Thyroid gland (tissue), 4 donors: ENCODE data around the gene PCBP3. TPM values are rescaled to one million over a fixed set of nuclear protein-coding genes. Genes with fewer than 3 reads are reported as not detected.
"Not testable (repeated sequence)": the region's sequence is repeated elsewhere in the genome, so short reads cannot be mapped to it uniquely, and the experiment has no call there.

Experiments
- DNase-seq, 2 donors: peaks; one replicate each; pipeline ENCODE4 v3.0.0-alpha.2; 2019
- H3K27ac ChIP-seq, 3 donors: fragments of 200-600 bp; sonication (generic); 1 replicate in 2 of 3; 2 replicates in 1 of 3; pipeline ENCODE4 v1.5.1; 2016 to 2019; ENCODE audit warnings: mild to moderate bottlenecking in 1 of 3, moderate library complexity in 1 of 3
- H3K27me3 ChIP-seq: fragments of 200-600 bp; sonication (generic); one replicate; pipeline ENCODE4 v1.5.1; 2019
- H3K36me3 ChIP-seq, 2 donors: fragments of 200-600 bp; sonication (generic); one replicate each; pipeline ENCODE4 v1.5.1; 2016 to 2019
- H3K4me1 ChIP-seq, 2 donors: fragments of 200-600 bp; sonication (generic); one replicate each; pipeline ENCODE4 v1.5.1; 2017 to 2019
- H3K4me3 ChIP-seq, 3 donors: fragments of 200-600 bp; sonication (generic); replicated peaks in 1 of 3; 1 replicate in 2 of 3; 2 replicates in 1 of 3; pipeline ENCODE4 v1.5.1; 2016; ENCODE audit warnings: mild to moderate bottlenecking in 1 of 3
- H3K9me3 ChIP-seq: fragments of 200-600 bp; sonication (generic); one replicate; pipeline ENCODE4 v1.5.1; 2017
- POLR2A ChIP-seq, 2 donors: fragments of 450-650 bp; IDR thresholded peaks; one replicate each; pipeline ENCODE4 v1.6.1; 2017; ENCODE audit warnings: antibody characterized with exemption in 2 of 2, mild to moderate bottlenecking in 2 of 2, moderate library complexity in 1 of 2
- WGBS, 2 donors: methylation state at CpG; one replicate each; pipeline ENCODE4 v1.1.5; 2017; 5-methylcytosine and 5-hydroxymethylcytosine counted together
- intact Hi-C: fragments of 100-400 bp; cut with DNase I; formaldehyde crosslinking; loops from one replicate; pipeline ENCODE4 v1.15.1; 2023
- total RNA-seq, 4 donors: library from RNA; depleted of rRNA; stranded (reverse); fragments of >200 nt; gene quantifications; one replicate each; pipeline ENCODE4 v1.2.3, GENCODE V29; 2016
- TF ChIP-seq, protein P1 (sequence below), 6 experiments: fragments of 200-600 bp in 3 of 6; fragments of 450-650 bp in 3 of 6; sonication (generic) in 3 of 6; IDR thresholded peaks; one replicate each; pipeline ENCODE4 v1.5.1; 2016 to 2019; ENCODE audit warnings: antibody characterized with exemption in 6 of 6, mild to moderate bottlenecking in 2 of 6, inconsistent platforms in 1 of 6, moderate library complexity in 1 of 6

Gene PCBP3
- total RNA-seq, 4 donors from 2014 or later: 0.33 to 0.98 (median 0.54) TPM; not detected in 1

DNA sequence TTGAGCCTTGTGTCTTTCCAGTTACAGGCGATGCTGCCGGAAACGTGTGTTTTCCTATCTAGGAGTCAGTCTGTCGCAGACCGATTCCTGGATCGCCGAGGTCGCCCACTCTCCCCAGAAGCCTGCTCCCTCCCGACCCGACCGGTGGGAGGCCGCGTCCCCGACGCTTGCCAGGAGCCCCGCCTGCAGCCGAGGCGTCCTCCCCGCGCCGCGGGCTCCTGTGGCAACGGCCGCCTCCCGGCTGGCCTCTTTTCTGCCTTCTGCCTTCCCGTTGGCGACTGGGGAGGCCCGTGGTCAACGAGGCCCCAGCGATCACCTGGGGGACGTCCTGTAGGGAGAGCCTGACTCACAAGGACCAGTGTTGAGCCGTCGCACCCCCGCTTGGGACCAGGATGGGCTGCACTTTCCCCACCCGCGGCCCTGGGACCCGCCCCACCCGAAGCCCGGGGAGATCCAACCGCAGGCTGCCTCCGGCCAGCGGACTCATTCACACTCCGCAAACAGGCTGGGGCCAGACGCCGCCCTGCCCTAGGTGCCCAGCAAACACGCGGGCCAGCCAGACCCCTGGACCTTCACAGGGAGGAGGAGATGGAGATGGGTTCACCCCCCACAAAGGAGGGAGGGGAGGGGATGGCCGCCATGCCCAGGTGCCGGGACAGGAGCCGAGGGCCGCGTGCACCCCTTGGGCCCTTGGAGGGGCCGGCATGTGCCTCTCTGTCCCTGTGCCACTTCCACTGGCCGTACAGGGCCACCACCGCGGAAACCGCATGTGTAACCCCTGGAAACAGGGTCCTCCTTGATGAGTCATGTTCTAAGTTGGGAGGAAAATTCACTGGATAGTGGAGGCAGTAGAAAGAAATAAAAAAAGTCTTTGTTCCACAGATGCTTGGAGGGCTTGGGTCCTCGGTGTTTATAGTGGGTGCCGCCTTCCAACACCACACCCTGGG, 330.8 kb downstream of the PCBP3 start:
- Histone ChIP-seq H3K4me1 (peaks cover 8 to 60% of the 10 kb centered on the region in 2 donors), H3K9me3 (no peaks in the 10 kb centered on the region), H3K36me3 (no peaks in the 10 kb centered on the region), H3K27ac (peak overlapping the region; percentile 64 to 80 (median 74)), H3K4me3 (peak overlapping the region; percentile 37 to 59 (median 41)), H3K27me3 (no peaks in the 10 kb centered on the region)
- intact Hi-C loops: loop anchor here (5.0 kb wide), 1 partner anchor 253 kb away; the partner anchor contains the start of gene LSS
- TF ChIP-seq POLR2A (IDR thresholded peaks at IDR 0.05): peak in 1 of 2 donors; percentile 29
- TF ChIP-seq, protein P1, sequence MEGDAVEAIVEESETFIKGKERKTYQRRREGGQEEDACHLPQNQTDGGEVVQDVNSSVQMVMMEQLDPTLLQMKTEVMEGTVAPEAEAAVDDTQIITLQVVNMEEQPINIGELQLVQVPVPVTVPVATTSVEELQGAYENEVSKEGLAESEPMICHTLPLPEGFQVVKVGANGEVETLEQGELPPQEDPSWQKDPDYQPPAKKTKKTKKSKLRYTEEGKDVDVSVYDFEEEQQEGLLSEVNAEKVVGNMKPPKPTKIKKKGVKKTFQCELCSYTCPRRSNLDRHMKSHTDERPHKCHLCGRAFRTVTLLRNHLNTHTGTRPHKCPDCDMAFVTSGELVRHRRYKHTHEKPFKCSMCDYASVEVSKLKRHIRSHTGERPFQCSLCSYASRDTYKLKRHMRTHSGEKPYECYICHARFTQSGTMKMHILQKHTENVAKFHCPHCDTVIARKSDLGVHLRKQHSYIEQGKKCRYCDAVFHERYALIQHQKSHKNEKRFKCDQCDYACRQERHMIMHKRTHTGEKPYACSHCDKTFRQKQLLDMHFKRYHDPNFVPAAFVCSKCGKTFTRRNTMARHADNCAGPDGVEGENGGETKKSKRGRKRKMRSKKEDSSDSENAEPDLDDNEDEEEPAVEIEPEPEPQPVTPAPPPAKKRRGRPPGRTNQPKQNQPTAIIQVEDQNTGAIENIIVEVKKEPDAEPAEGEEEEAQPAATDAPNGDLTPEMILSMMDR (IDR thresholded peaks at IDR 0.05): no peak
- peak; percentile 34 to 37 for DNase-seq
- WGBS, 2 donors: 33 to 36% methylated on average over 13 to 24 of the region's 59 CpGs

DNA sequence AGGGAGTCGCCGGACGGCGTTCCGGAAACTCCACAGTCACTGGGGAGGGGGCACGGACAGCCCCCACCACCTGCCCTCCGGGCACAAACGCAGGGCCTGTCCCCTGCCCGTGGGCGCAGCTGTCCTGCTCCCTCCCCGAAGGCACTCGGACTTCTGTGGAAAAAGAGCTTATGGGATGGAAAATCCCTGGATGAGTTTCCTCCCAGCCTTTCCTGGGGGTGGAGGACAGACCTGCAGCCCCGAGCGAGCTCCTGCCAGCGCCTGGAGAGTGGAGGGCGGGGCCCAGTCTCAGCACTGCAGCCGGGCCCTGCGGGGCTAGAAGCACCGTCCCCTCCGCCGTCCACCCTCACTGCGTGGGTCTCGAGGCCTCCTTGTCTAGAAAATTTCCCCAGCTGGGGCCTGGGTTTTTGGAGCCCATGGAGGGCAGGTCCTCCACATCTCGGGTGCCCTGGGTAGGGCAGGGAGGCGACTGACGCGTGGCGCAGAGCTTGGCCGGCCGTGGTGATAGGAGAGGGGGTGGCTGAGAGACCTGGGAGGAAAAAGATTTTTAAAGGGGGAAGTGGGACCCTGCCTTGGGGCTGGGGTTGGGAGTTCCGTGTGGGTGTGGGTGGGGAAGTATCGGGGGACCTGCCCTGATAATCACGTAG, 331.6 kb downstream of the PCBP3 start:
- no peak for DNase-seq
- no peaks in the 10 kb centered on the region for H3K9me3 ChIP-seq
- TF ChIP-seq POLR2A (IDR thresholded peaks at IDR 0.05): peak in 1 of 2 donors; percentile 20
- TF ChIP-seq, protein P1 (IDR thresholded peaks at IDR 0.05): no peak
- intact Hi-C loops: no loop called here
- 50 to 54% methylated on average over 25 to 33 of the region's 33 CpGs for WGBS, 2 donors
- H3K27ac ChIP-seq: peak overlapping the region; percentile 64 to 80 (median 74)
- H3K4me3 ChIP-seq: peak overlapping the region in 1 of 3 donors; percentile 59
- no peaks in the 10 kb centered on the region for H3K27me3 ChIP-seq
- H3K36me3 ChIP-seq: no peaks in the 10 kb centered on the region
- peaks cover 8 to 60% of the 10 kb centered on the region in 2 donors for H3K4me1 ChIP-seq

DNA sequence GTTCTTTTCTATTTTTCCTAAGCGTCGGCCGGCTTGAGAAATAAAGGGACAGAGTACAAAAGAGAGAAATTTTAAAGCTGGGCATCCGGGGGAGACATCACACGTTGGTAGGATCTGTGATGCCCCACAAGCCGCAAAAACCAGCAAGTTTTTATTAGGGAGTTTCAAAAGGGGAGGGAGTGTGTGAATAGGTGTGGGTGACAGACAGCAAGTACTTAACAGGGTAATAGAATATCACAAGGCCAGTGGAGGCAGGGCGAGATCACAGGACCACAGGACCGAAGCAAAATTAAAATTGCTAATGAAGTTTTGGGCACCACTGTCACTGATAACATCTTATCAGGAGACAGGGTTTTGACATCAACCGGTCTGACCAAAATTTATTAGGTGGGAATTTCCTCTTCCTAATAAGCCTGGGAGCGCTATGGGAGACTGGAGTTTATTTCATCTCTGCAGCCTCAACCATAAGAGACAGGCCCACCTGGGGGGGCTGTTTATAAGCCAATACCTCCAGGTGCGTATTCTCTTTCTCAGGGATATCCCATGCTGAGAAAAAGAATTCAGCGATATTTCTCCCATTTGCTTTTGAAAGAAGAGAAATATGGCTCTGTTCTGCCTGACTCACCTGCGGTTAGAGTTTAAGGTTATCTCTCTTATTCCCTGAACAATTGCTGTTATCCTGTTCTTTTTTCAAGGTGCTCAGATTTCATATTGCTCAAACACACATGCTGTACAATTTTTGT, 332.3 kb downstream of the PCBP3 start:
- 83% methylated on average over 13 of the region's 13 CpGs for WGBS, 2 donors
- H3K27ac ChIP-seq, H3K36me3 ChIP-seq, DNase-seq, H3K9me3 ChIP-seq, intact Hi-C loops, H3K4me3 ChIP-seq, H3K27me3 ChIP-seq: not testable (repeated sequence)
- peaks cover 8 to 54% of the 10 kb centered on the region in 2 donors for H3K4me1 ChIP-seq

DNA sequence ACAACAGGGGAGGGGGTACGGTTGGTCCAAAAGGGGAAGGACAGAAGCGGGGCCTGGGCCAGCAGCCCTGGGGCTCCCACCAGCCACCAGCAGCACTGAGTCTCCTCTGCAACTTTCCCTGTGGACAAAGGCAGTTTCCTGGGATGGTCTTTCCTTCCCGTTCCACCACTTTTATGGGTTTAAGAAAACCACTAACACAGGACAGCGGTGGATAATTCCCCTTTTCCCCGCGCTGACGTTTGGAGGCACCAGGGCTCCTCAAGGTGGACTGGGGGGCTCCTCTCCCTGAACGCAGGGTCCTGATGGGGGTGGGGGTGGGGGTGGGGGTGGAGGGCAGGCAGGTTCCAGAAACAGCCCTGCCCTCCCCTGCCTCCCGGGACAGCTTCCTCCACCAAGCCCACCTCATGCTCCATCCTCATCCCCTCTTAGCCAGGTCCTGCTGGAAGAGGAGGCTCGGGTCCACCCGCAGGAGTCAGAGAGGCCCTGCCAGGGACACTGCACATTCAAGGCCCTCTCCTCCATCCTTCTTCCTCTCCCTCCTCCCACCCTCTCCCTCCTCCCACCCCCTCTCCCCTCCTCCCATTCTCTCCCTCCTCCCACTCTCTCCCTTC, 333.3 kb downstream of the PCBP3 start:
- no peak for DNase-seq
- TF ChIP-seq POLR2A (IDR thresholded peaks at IDR 0.05): no peak
- TF ChIP-seq, protein P1 (IDR thresholded peaks at IDR 0.05): no peak
- Histone ChIP-seq H3K36me3 (no peaks in the 10 kb centered on the region), H3K4me1 (peaks cover 8 to 46% of the 10 kb centered on the region in 2 donors), H3K27me3 (no peaks in the 10 kb centered on the region), H3K9me3 (no peaks in the 10 kb centered on the region), H3K4me3 (no peak overlapping the region), H3K27ac (no peak overlapping the region)
- WGBS, 2 donors: 64 to 66% methylated on average over 10 to 11 of the region's 11 CpGs
- intact Hi-C loops: no loop called here

DNA sequence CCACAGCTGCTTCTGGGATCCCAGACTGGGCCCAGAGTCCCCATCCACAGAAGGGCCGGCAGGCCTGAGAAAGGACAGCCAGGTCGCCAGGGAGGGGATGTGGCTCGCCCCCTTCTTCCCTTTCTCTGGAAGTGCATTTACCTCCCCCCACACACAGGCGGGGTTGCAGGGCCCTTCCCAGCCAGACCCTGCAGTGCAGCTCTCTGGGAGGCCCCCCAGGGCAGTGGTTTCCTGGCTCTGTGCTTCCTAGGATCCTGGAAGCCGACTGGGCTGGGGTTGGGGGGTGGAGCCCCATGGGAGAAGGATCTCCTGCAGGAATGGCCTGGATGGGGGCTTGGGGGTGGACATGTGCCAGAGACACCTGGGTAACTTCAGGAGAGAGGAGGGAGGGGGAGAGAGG, 333.9 kb downstream of the PCBP3 start:
- Histone ChIP-seq H3K27me3 (no peaks in the 10 kb centered on the region), H3K36me3 (no peaks in the 10 kb centered on the region), H3K27ac (peak overlapping the region in 1 of 3 donors; percentile 41), H3K4me3 (no peak overlapping the region), H3K4me1 (peaks cover 12 to 40% of the 10 kb centered on the region in 2 donors), H3K9me3 (no peaks in the 10 kb centered on the region)
- DNase-seq: no peak
- TF ChIP-seq, protein P1 (IDR thresholded peaks at IDR 0.05): no peak
- WGBS, 2 donors: 50 to 66% methylated on average over 4 to 5 of the region's 5 CpGs
- intact Hi-C loops: no loop called here
